BE2C (cell line): ENCODE results near the gene RPRM.

Experiments used
- DNase-seq: peaks from one replicate; pipeline ENCODE4 v3.0.0-alpha.2; 2020
- H3K27me3 ChIP-seq: fragments of 250-450 bp; sonication (Bioruptor Pico); 2 replicates; pipeline ENCODE4 v1.5.1; 2020; ENCODE audit warnings: mild to moderate bottlenecking
- H3K36me3 ChIP-seq: fragments of 250-450 bp; sonication (Bioruptor Pico); 2 replicates; pipeline ENCODE4 v1.5.1; 2020; ENCODE audit warnings: mild to moderate bottlenecking
- H3K4me1 ChIP-seq: fragments of 250-450 bp; sonication (Bioruptor Pico); 2 replicates; pipeline ENCODE4 v1.5.1; 2020
- H3K4me3 ChIP-seq: 2 replicates; pipeline ENCODE4 v1.5.1; 2011; ENCODE audit warnings: low read depth, low read length
- H3K9me3 ChIP-seq: fragments of 250-450 bp; sonication (Bioruptor Pico); 2 replicates; pipeline ENCODE4 v1.5.1; 2020
- CTCF ChIP-seq: IDR thresholded peaks from 2 replicates; pipeline ENCODE4 v1.5.1; 2012; ENCODE audit warnings: mild to moderate bottlenecking, low read depth, low read length

RPRM gene

GRCh38 chr2:153464395-153464794 lies 14.2 kb downstream of the RPRM start:
- no peak for DNase-seq
- Histone ChIP-seq H3K4me1 (no peaks in the 10 kb centered on the region), H3K9me3 (no peaks in the 10 kb centered on the region), H3K27me3 (no peaks in the 10 kb centered on the region), H3K4me3 (no peak overlapping the region), H3K36me3 (no peaks in the 10 kb centered on the region)
- no peak for TF ChIP-seq CTCF

- TF ChIP-seq CTCF = no peak
- H3K4me1 ChIP-seq = no peaks in the 10 kb centered on the region
- H3K27me3 ChIP-seq = no peaks in the 10 kb centered on the region
- H3K36me3 ChIP-seq = no peaks in the 10 kb centered on the region
- DNase-seq = no peak
- no peaks in the 10 kb centered on the region for H3K9me3 ChIP-seq
- no peak overlapping the region for H3K4me3 ChIP-seq
These were observed 16.2 kb downstream of the RPRM start for GRCh38 chr2:153462338-153462859.

GRCh38 chr2:153461453-153461852 lies 17.1 kb downstream of the RPRM start:
- Histone ChIP-seq H3K36me3 (no peaks in the 10 kb centered on the region), H3K4me1 (no peaks in the 10 kb centered on the region), H3K4me3 (no peak overlapping the region), H3K9me3 (no peaks in the 10 kb centered on the region), H3K27me3 (no peaks in the 10 kb centered on the region)
- no peak for TF ChIP-seq CTCF
- no peak for DNase-seq

GRCh38 chr2:153455861-153456260 lies 22.7 kb downstream of the RPRM start:
- no peak for TF ChIP-seq CTCF
- Histone ChIP-seq H3K36me3 (no peaks in the 10 kb centered on the region), H3K9me3 (no peaks in the 10 kb centered on the region), H3K4me3 (no peak overlapping the region), H3K27me3 (no peaks in the 10 kb centered on the region), H3K4me1 (no peaks in the 10 kb centered on the region)
- no peak for DNase-seq

- no peaks in the 10 kb centered on the region for H3K4me1 ChIP-seq
- no peak overlapping the region for H3K4me3 ChIP-seq
- no peak for TF ChIP-seq CTCF
These were observed 23.2 kb downstream of the RPRM start for GRCh38 chr2:153455403-153455802.

GRCh38 chr2:153451611-153452010 lies 27.0 kb downstream of the RPRM start:
- no peak for TF ChIP-seq CTCF
- Histone ChIP-seq H3K36me3 (no peaks in the 10 kb centered on the region), H3K9me3 (no peaks in the 10 kb centered on the region), H3K4me1 (no peaks in the 10 kb centered on the region), H3K27me3 (no peaks in the 10 kb centered on the region), H3K4me3 (no peak overlapping the region)
- no peak for DNase-seq

More at GRCh38 chr2:153455403-153455802, 23.2 kb downstream of the RPRM start:
- Histone ChIP-seq H3K27me3 (no peaks in the 10 kb centered on the region), H3K9me3 (no peaks in the 10 kb centered on the region), H3K36me3 (no peaks in the 10 kb centered on the region)
- DNase-seq = no peak
